Measurements from ENCODE around the gene ANTXRL.
"Not testable (repeated sequence)": the region's sequence is repeated elsewhere in the genome, so short reads cannot be mapped to it uniquely, and the experiment has no call there.

Gene ANTXRL

GRCh38 chr10:46286991-46287693, at the start of gene ANTXRL:
Gene ANTXRL (plus strand): TSS chr10:46286997. CDS start chr10:46287263, 266 bp downstream.
- no peak for DNase-seq

- DNase-seq: no peak
Observed at GRCh38 chr10:46237815-46238510, 48.8 kb upstream of the ANTXRL start.

GRCh38 chr10:46239247-46239646, 47.5 kb upstream of the ANTXRL start:
- no peak for DNase-seq

GRCh38 chr10:46239993-46240683, 46.7 kb upstream of the ANTXRL start:
- DNase-seq: no peak

GRCh38 chr10:46240684-46241565, 45.9 kb upstream of the ANTXRL start:
- no peak for DNase-seq

GRCh38 chr10:46245381-46245900, 41.4 kb upstream of the ANTXRL start:
- DNase-seq: no peak

GRCh38 chr10:46246400-46247180, 40.2 kb upstream of the ANTXRL start:
- not testable (repeated sequence) for DNase-seq

- DNase-seq: no peak
Observed at GRCh38 chr10:46247181-46247475, 39.7 kb upstream of the ANTXRL start.

- no peak for DNase-seq
Observed at GRCh38 chr10:46247808-46248569, 38.8 kb upstream of the ANTXRL start.

- no peak for DNase-seq
Observed at GRCh38 chr10:46248651-46249146, 38.1 kb upstream of the ANTXRL start.

GRCh38 chr10:46249617-46250344, 37.0 kb upstream of the ANTXRL start:
- not testable (repeated sequence) for DNase-seq

- no peak for DNase-seq
Observed at GRCh38 chr10:46250481-46250880, 36.3 kb upstream of the ANTXRL start.

- DNase-seq: no peak
Observed at GRCh38 chr10:46250898-46251856, 35.6 kb upstream of the ANTXRL start.

GRCh38 chr10:46251857-46252847, 34.6 kb upstream of the ANTXRL start:
- DNase-seq: no peak

GRCh38 chr10:46253076-46254006, 33.5 kb upstream of the ANTXRL start:
- no peak for DNase-seq

GRCh38 chr10:46254007-46254383, 32.8 kb upstream of the ANTXRL start:
- DNase-seq: no peak

- no peak for DNase-seq
Observed at GRCh38 chr10:46254467-46254866, 32.3 kb upstream of the ANTXRL start.

Measured in NCI-H1105 treated with DMSO at 0.1 percent for 48 hours (cell line).